GM19023 (cell line): ENCODE data around the gene PPIP5K2.
"Not testable (repeated sequence)": the region's sequence is repeated elsewhere in the genome, so short reads cannot be mapped to it uniquely, and the experiment has no call there.

ENCODE experiments used
- ATAC-seq: cut with Tn5 transposase; IDR thresholded peaks from one replicate; pipeline ENCODE4 v1.9.1; 2021; ENCODE audit warnings: mild to moderate bottlenecking, moderate library complexity; ENCODE audit not compliant: unreplicated experiment

PPIP5K2 gene

GRCh38 chr5:103205991-103206700 is 86.0 kb downstream of the PPIP5K2 start:
- ATAC-seq, result no peak

- ATAC-seq, result no peak
Observed at GRCh38 chr5:103207011-103207410, 86.9 kb downstream of the PPIP5K2 start.

- ATAC-seq, result no peak
Observed at GRCh38 chr5:103207653-103208052, 87.6 kb downstream of the PPIP5K2 start.

- ATAC-seq, result no peak
Observed at GRCh38 chr5:103208460-103208859, 88.4 kb downstream of the PPIP5K2 start.

- no peak for ATAC-seq
Observed at GRCh38 chr5:103209065-103209464, 89.0 kb downstream of the PPIP5K2 start.

- ATAC-seq, result no peak
Observed at GRCh38 chr5:103210952-103211351, 90.9 kb downstream of the PPIP5K2 start.

GRCh38 chr5:103211576-103212561 is 91.8 kb downstream of the PPIP5K2 start:
- peak; percentile 79 for ATAC-seq

- ATAC-seq, result no peak
Observed at GRCh38 chr5:103216137-103216536, 96.0 kb downstream of the PPIP5K2 start.

GRCh38 chr5:103216697-103217096 is 96.6 kb downstream of the PPIP5K2 start:
- no peak for ATAC-seq

- ATAC-seq, result no peak
Observed at GRCh38 chr5:103217101-103217500, 97.0 kb downstream of the PPIP5K2 start.

GRCh38 chr5:103218164-103218563 is 98.1 kb downstream of the PPIP5K2 start:
- no peak for ATAC-seq

- not testable (repeated sequence) for ATAC-seq
Observed at GRCh38 chr5:103219074-103219473, 99.0 kb downstream of the PPIP5K2 start.

GRCh38 chr5:103223031-103223955 is 103.2 kb downstream of the PPIP5K2 start:
- no peak for ATAC-seq

GRCh38 chr5:103224118-103224893 is 104.2 kb downstream of the PPIP5K2 start:
- ATAC-seq, result peak; percentile 97

GRCh38 chr5:103224894-103225246 is 104.8 kb downstream of the PPIP5K2 start:
- ATAC-seq, result no peak

GRCh38 chr5:103228061-103228460 is 108.0 kb downstream of the PPIP5K2 start:
- ATAC-seq, result no peak

GRCh38 chr5:103228588-103228987 is 108.5 kb downstream of the PPIP5K2 start:
- ATAC-seq, result no peak

GRCh38 chr5:103232393-103232999 is 112.4 kb downstream of the PPIP5K2 start:
- ATAC-seq, result peak; percentile 80

- no peak for ATAC-seq
Observed at GRCh38 chr5:103234239-103234975, 114.3 kb downstream of the PPIP5K2 start.
